Measurements from ENCODE around the gene TMEM254. TPM values are rescaled to one million over a fixed set of nuclear protein-coding genes. Genes with fewer than 3 reads are reported as not detected.
"Not testable (repeated sequence)": the region's sequence is repeated elsewhere in the genome, so short reads cannot be mapped to it uniquely, and the experiment has no call there.

Gene TMEM254
- total RNA-seq, 1 donor from 2014 or later: 17.4 TPM

- intact Hi-C loops (cut with micrococcal nuclease): no loop called here
These were observed 54.1 kb downstream of the TMEM254 start, which contains the start of gene PLAC9 for GRCh38 chr10:80132299-80133139. Gene PLAC9, plus strand, starts transcription at chr10:80132730. Its CDS starts 33 bp downstream, at chr10:80132763.

- intact Hi-C loops (cut with micrococcal nuclease): no loop called here
These were observed 54.7 kb downstream of the TMEM254 start for GRCh38 chr10:80133206-80133605.

DNA sequence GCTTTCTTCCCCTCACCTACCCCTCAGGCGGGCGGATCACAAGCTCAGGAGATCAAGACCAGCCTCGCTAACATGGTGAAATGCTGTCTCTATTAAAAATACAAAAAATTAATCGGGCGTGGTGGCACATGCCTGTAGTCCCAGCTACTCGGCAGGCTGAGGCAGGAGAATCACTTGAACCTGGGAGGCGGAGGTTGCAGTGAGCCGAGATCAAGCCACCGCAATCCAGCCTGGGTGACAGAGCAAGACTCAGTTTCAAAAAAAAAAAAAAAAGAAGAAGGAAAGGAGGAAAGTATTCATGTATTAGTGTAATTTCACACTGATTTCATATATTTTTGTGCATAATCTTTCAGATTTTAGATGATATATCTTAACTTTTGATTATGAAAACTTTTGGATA lies 55.2 kb downstream of the TMEM254 start:
- intact Hi-C loops (cut with micrococcal nuclease): not testable (repeated sequence)

- intact Hi-C loops (cut with micrococcal nuclease): no loop called here
These were observed 57.7 kb downstream of the TMEM254 start for GRCh38 chr10:80136134-80136571.

- intact Hi-C loops (cut with micrococcal nuclease): no loop called here
These were observed 58.8 kb downstream of the TMEM254 start for GRCh38 chr10:80137031-80137862.

- intact Hi-C loops (cut with micrococcal nuclease): no loop called here
These were observed 59.5 kb downstream of the TMEM254 start for GRCh38 chr10:80137920-80138319.

DNA sequence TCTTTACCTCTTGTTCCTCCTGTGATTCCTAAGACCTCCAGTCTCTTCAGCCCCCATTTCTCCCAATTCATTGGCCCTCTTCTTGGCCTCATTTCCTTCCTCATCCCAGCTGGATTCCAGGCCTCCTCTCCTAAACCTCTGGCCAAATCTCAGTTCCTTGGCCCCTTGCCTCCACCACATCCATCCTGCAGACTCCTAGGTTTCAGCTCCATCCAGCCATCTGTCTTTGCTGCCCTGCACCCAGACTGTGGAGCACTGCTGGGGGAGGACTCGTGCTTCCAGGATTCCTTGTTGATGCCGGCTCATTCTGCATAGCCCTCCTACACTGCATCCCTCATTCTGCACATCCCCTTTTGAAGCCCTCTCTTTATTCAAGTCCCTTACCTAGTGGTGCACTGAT lies 60.8 kb downstream of the TMEM254 start:
- intact Hi-C loops (cut with micrococcal nuclease): no loop called here

DNA sequence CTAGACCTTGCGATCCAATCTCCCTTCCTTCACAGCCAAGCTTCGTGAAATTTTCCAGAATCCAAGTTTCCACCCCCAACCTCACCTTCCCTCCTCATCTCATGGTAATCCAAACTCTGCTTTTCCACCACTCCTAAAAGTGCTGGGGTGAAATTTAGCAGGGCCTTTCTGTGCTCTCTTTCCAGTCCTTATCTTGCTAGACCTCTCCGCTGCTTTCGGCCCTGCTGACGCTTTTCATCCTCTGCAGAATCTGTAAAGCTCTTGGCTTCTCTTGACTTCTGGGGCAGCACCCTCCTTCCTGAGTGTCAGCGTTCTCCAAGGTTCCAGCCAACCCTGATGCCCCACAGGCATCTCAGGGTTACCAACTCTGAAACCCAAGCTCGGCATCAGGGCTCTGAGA lies 61.8 kb downstream of the TMEM254 start:
- intact Hi-C loops (cut with micrococcal nuclease): no loop called here

DNA sequence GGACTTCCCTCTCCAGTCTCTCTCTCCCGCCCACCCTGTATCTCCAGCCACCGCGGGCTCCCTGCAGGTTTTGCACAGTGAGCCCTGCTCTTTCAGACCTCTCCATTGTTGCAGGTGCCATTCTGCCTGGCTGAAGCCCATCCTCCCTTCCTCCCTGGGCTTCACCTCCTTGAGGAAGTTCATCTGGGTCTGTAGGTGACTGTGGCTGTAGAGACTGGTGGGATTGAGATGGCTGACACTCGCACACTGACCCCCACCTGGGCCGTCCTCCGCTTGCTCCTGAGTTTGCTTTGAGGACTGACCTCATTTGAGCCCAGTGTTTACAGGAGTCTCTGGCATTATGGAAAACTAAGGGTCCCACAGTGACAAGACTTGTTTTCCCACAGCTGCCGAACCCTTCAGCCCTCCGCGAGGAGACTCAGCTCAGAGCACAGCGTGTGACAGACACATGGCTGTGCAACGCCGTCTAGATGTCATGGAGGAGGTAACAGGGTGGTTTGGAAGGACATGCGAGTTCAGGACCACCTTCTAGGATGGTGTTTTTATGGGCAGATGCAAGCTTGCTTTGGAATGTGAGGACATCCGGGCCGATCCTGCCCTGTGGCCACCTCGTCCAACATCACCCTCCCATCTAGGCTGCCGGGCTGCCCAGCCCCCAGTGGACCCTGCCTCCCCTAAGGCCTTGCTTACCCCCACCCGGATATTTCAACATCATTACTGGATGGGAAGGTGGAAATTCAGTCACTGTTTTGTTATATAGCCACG lies 63.4 kb downstream of the TMEM254 start:
- intact Hi-C loops (cut with micrococcal nuclease): no loop called here

Other genes with a start within 250 kb of the TMEM254 start
- gene SFTPD, start 129.6 kb upstream of the TMEM254 start, total RNA-seq: not detected in 2 replicates
- gene PLAC9, start 54.1 kb downstream of the TMEM254 start, total RNA-seq: not detected in 2 replicates
- gene ANXA11, start 126.9 kb downstream of the TMEM254 start, total RNA-seq: 237 and 259 TPM in 2 replicates
- not detected in 2 replicates for gene MAT1A, start 211.0 kb downstream of the TMEM254 start, total RNA-seq